GM19452 (cell line): ENCODE data around the gene PTTG1IP.
"Not testable (repeated sequence)": the region's sequence is repeated elsewhere in the genome, so short reads cannot be mapped to it uniquely, and the experiment has no call there.

Experiments
- ATAC-seq: cut with Tn5 transposase; IDR thresholded peaks from one replicate; pipeline ENCODE4 v1.9.1; 2021; ENCODE audit not compliant: unreplicated experiment

The PTTG1IP gene

GRCh38 chr21:44846224-44846484 is 27.3 kb downstream of the PTTG1IP start:
- no peak for ATAC-seq

GRCh38 chr21:44845418-44846223 is 27.9 kb downstream of the PTTG1IP start:
- no peak for ATAC-seq

DNA sequence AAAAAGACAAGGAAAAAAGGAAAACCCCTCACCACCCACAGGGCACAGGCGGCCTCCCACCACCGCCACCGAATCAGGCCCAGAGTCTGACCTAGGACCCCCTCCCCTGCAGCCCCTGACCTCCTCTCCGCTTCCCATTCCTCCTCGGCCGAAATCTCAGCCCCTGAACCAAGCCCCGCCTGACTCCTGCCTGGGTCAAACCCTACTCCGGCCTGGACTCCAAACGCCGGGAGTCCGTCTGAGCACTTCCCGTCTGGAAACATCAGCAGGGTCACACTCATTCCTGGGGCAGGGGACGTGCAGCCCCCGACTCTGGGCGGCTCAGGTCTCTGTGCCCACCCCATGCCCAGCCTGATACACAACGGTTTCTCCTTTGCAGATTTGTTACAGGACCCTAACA is 29.2 kb downstream of the PTTG1IP start:
- no peak for ATAC-seq

GRCh38 chr21:44842721-44843445 is 30.6 kb downstream of the PTTG1IP start:
- no peak for ATAC-seq

GRCh38 chr21:44842087-44842486 is 31.4 kb downstream of the PTTG1IP start:
- no peak for ATAC-seq

DNA sequence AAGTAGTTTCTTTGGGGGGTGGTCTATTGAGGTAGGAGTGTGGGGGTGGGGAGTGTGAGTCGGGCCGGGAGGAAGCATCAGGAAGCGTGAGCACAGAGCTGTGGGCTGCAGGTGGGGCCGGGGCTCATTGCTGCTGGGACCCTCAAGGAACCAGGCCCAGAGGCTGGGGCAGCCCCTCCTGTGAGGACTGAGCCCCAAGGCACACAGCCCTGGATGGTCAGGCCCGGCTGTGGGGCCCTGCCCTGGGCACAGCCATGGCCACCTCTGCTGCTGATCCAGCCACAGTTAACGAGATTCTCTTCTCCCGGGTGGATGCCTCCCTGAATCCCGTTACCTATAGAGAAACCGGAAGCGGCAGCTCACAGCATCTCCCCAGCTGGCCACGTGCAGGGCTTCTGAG is 32.7 kb downstream of the PTTG1IP start:
- no peak for ATAC-seq

DNA sequence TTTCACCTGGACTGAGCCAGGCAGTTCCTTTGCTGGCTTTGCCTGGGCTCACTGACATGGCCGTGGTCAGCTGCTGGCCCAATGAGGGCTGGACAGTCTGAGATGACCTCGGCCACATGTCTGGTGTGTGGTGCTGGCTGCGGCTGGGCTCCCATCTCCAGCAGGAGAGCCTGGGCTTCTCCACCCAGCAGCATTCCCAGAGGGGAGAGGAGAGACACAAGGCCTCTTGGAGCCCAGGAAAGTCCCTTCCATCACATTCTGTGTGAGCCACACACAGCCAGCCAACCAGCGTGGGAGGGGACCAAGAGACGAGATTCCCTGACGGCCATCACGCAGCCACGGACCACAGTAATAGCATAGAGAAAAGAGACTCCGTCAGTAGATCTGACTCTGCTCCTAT is 34.5 kb downstream of the PTTG1IP start:
- no peak for ATAC-seq

GRCh38 chr21:44838039-44838895 is 35.2 kb downstream of the PTTG1IP start:
- no peak for ATAC-seq

DNA sequence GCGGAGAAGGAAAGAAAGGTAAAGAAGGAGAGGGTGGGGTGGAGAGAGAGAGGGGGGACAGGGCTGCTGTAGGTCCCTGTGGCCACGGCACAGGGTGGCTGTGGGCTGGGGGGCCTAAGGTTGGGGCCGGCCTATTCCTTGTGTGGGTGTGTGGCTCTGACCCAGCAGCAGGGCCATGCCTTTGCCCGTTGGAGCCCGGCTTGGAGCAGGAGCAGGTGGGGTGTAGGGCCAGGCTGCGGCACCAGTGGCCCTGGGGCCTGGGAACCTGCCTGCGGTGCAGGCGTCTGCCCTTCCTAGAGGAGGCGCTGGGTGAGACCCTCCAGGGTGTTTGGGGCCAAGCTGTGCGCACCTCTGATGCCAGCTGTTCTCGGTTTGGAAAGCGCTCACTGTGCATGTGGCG is 36.0 kb downstream of the PTTG1IP start:
- no peak for ATAC-seq

GRCh38 chr21:44836666-44837471 is 36.6 kb downstream of the PTTG1IP start:
- no peak for ATAC-seq

DNA sequence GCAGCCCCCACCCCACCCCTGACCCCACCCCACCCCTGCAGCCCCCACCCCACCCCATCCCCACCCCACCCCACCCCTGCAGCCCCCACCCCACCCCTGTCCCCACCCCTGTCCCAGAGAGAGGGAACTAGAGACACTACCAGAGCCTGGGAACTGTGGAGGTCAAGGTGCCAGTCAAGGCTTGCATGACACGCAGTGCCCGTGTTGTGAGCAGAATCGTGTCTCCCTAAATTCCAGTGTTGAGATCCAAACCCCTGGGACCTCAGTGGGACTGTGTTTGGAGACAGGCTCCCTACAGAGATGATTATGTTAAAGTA is 37.2 kb downstream of the PTTG1IP start:
- no peak for ATAC-seq

DNA sequence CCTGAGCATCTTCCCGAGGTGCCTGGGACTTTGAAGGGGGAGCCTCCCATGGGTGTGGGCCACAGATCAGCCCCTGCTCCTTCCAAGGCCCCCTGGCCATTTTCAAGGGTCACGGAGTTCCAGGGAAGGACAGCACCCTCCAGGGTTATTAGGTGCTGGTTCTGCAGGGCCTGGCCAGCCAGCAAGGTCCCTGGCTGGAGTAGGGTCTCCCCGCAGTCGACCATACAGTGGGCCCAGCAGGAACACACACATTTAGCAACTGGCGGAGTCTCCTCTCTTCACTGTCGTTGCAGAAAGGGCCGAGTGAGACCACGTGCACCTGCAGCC is 37.9 kb downstream of the PTTG1IP start:
- no peak for ATAC-seq

GRCh38 chr21:44834951-44835646 is 38.4 kb downstream of the PTTG1IP start:
- ATAC-seq: no peak

- ATAC-seq: no peak
Observed at GRCh38 chr21:44834231-44834950, 39.1 kb downstream of the PTTG1IP start.

DNA sequence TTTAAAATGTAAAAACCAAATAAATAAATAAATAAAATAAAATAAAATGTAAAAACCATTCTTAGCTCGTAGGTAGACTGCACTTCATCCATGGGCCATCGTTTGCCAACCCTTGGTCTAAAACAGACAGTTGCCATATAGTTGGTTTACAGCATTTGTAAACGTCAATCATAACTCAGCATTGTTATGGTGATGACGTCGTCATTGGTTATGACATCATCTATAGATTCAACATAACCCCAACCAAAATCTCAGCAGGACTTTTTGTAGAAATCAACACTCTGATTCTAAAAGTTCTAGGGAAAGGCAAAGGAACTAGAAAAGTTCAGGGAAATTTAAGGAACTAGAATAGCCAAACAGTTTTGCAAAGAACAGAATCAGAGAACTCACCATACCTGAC is 39.8 kb downstream of the PTTG1IP start:
- ATAC-seq: no peak

DNA sequence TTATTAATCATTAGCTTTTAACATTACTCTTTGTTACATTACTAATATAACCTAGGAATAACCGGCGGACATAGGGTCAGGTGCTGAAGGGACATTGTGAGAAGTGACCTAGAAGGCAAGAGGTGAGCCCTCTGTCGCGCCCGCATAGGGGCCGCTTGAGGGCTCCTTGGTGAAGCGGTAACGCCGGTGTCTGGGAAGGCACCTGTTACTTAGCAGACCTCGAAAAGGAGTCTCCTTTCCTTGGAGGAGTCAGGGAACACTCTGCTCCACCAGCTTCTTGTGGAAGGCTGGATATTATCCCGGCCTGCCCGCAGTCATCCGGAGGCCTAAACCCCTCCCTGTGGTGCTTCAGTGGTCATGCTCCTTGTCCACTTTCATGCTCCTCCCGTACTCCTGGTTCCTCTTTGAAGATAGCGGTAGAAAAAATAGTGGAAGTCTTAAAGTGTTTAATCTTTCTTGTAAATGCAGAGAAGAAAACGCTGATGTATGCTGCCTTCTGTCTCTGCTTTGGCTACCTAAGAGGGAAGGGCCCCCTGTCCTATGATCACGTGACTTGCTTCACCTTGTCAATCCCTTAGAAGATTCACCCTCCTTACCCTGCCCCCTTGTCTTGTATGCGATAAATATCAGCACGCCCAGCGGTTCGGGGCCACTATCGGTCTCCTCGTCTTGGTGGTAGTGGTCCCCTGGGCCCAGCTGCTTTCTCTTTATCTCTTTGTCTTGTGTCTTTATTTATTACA is 40.8 kb downstream of the PTTG1IP start:
- ATAC-seq: not testable (repeated sequence)

- ATAC-seq: no peak
Observed at GRCh38 chr21:44831227-44831860, 42.1 kb downstream of the PTTG1IP start.

DNA sequence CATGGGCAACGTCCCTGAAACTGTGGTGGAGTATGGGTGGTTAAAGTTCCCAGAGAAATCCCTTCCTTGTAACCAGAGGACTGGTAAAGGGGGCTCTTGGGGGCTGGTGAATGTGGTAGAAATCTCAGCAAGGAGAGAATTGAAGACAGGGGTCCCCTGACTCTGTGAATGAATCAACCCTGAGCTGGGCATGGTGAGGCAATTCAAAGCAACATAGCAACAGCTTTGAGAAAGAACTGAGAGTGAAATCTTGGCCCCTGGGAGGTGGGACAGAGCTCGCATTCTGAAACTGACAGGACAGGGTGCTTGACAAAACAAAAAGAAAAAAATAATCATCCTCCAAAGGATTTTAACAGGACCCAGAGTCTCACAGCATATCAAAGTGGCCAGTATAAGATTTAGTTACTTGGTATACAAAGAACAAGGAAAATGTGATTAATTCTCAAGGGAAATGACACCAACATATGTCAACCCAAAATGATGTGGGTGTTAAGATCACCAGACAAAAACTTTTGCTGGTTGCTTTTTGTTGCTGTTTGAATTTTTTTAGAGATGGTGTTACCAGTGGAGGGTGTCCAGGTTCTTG is 43.9 kb downstream of the PTTG1IP start:
- no peak for ATAC-seq
